NCI-H1694 treated with DMSO at 0.1 percent for 48 hours (cell line): ENCODE results near the gene COQ10B.
"Not testable (repeated sequence)": the region's sequence is repeated elsewhere in the genome, so short reads cannot be mapped to it uniquely, and the experiment has no call there.

Source experiments
- DNase-seq: peaks from one replicate; lab custom pipeline; 2025; lab: John Stamatoyannopoulos, UW

The COQ10B gene

GRCh38 chr2:197453123-197453913, at the start of gene COQ10B:
TSS of gene COQ10B (plus strand) at chr2:197453552. CDS start at chr2:197453561, 9 bp downstream.
- peak; percentile 99 for DNase-seq

- no peak for DNase-seq
These were observed 47.8 kb upstream of the COQ10B start for GRCh38 chr2:197405582-197405981.

GRCh38 chr2:197414039-197414438, 39.3 kb upstream of the COQ10B start:
- no peak for DNase-seq

DNA sequence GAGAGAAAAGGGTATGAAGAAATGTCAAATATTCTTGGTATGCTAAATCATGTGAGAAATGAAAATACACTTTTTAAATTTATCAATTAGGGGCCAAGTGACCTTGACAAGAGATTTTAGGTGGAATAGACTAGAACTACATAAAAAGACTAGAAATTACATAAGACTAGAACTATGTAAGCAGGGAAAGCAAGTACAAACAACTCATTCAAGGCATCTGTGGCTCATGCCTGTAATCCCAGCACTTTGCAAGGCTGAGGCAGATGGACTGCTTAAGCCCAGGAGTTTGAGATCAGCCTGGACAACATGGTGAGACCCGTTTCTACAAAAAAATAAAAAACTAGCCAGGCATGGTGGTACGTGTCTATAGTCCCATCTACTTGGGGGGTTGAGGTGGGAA, 38.8 kb upstream of the COQ10B start:
- DNase-seq = no peak

DNA sequence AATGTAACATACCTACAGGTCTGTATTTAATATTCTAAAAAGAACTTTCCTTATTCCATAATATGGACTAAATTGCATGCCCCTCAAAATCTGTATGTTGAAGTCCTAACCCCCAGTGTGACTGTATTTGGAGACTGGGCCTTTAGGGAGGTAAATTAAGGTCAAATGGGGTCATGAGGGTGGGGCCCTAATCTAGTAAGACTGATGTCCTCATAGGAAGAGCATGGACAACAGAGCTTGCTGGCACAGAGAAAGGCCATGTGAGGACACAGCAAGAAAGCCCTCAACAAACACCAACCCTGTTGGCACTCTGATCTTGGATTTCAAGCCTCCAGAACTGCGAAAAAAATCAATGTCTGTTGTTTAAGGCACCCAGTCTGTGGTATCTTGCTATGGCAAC, 37.1 kb upstream of the COQ10B start:
- DNase-seq = no peak

DNA sequence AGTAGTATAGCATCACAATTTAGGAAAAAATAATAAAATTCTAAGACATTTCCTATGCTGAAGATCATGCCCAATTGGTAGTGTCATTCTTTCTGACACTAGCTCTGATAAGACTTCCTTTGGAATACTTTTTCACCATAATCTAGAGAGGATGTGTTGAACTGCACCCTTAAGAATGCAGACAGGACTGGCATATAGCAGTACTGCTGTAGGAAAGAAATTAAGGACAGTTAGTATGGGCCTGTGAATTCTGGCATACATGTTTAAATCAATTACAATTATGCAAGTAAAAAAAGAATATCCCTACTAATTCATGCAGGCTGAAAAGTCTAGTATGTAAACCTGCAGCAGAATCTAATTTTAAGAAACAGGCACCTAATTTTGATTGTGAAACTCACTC, 33.9 kb upstream of the COQ10B start:
- DNase-seq = no peak

DNA sequence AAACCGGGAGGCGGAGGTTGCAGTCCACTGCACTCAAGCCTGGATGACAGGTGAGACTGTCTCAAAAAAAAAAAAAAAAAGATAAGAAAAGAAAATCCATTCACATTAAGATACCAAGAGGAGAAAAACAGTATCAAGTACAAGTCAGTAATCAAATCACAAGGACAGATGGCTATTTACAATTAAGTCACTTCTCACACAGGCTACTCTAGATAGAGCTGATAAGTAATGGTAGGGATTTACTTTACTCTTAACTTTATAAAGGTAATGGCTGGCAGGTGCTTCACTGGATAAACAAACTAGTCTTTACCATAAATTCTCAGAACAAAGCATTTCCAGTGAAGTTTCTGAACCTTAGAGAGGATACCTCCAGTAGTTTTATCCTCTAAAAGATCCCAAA, 30.0 kb upstream of the COQ10B start:
- no peak for DNase-seq

- no peak for DNase-seq
These were observed 27.8 kb upstream of the COQ10B start for GRCh38 chr2:197425550-197425949.

DNA sequence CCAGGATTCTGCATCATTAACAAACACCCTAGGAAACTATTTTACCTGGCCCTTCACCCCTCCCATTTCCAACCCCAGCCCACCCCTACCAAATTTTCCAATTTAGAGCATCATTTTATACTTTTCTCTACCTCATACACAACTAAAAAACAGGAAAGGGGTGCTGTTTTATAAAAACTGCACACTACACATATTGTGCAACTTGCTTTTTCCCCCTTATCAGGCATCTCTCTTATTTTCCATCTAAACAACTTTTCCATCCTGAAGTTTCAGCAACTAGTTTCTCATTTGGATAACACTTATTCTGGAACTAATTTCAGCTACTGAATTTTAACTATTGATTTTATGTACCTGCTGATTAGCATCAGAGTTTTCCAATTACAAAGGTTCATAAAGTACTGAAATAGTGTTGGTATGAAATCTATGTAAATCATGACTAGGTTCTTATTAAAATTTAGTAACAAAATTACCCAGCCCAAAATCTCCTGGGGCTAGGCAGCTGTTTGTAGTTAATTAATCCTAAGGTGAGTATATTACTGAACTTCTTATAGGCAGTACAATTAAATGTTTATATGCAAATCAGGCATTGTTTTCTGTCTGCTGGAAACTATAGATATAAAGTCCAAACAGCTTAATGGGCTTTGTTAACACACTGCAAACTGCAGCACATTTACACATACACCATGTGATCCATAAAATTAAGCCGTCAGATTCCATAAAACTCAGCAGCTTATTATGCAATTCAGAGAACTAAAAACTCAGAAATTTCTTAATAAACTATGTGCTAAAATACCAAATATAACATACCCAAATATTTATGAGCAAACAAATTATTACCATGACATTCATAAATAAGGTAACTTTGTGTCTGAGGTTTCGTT, 26.4 kb upstream of the COQ10B start:
- no peak for DNase-seq

GRCh38 chr2:197427986-197428385, 25.4 kb upstream of the COQ10B start:
- DNase-seq = no peak

- DNase-seq = no peak
These were observed 21.5 kb upstream of the COQ10B start for GRCh38 chr2:197431858-197432257.

DNA sequence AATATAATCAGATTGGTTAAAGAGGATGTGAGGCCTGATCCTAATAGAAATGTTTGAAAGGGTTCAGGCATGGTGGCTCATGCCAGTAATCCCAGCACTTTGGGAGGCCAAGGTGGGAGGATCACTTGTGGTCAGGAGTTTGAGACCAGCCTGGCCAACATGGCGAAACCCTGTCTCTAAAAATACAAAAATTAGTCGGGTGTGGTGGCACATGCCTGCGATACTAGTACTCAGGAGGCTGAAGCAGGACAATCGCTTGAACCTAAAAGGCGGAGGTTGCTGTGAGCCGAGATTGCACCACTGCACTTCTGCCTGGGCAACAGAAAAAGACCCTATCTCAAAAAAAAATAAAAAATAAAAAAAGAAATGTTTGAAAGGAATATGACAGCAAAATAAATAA, 20.8 kb upstream of the COQ10B start:
- not testable (repeated sequence) for DNase-seq

DNA sequence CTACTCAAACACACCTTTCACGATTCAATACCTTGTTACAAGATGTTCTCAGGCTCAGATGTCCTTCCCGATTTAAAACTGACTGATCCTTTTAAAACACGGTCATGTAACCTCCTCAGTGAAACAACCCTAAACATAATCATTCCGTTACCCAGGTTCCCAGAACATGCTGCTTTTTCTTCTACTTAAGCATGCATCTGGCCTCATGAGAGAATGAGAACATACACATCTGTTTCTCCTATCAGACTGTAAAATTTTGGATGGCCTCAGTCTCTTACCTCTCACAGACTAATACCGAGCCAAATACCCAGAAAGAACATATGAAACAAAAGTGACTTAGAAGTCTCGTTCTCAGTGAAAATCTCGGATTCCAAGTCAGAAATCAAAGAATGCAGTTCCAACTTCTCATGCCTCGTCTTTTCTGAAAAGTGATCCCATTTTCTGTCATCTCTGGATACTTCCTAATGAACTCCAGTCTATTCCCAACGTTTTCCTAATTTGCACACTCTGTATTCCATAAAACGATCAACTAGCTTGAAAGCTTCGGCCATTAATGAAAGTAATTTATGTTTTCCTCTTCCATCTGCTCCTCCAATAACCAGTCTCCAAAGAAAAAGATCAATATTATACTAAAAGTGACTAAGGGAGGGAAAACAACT, 19.4 kb upstream of the COQ10B start:
- DNase-seq = no peak

DNA sequence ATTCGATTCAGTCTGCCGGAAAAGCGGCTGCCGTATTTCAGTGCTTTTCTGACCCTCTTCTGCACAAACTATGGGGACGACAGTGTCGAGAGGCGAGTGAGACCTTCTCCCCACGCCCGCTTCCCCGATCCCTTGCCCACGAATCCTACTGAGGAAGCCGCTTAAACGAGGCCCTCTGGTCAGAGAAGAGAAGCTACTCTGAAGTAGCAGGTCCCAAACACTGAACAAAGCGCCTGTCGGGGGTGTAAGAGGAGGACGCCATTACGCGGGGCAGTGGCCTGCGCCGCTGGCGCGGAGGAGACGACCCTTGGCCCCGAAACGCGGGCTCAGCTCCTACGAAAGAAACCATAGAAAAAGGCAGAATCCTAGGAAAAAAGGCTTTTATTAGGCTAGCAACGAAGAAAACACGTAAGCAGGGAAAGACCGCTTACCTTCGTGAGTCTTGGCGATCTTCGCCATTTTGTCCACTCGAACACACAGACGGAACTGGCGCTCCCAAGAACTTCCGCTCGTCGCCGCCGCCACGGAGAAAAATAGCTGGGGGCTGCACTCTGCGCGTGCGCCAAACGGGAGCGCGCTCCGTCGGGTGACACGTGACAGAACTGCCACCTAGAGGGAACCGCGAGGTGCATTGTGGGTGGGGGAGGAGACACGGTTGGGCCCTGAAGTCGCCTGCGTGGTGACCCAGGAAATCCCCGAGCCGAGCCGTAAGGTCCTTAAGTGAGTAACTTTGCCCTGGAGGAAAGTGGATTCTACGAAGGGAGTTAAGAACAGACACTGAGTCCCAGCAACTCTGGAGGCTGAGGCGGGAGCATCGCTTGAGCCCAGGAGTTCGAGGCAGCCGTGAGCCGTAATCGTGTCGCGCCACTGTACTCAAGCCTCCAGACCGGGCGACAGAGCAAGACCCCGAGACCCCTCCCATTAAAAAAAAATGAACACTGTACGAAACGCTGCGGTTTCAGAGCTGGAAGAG, 18.5 kb upstream of the COQ10B start, which contains the start of gene SF3B1:
Gene SF3B1, minus strand, starts transcription at position 488 of the 973 bp plus-strand sequence. Its CDS starts 29 bp downstream, at position 459.
- DNase-seq = peak; percentile 95

DNA sequence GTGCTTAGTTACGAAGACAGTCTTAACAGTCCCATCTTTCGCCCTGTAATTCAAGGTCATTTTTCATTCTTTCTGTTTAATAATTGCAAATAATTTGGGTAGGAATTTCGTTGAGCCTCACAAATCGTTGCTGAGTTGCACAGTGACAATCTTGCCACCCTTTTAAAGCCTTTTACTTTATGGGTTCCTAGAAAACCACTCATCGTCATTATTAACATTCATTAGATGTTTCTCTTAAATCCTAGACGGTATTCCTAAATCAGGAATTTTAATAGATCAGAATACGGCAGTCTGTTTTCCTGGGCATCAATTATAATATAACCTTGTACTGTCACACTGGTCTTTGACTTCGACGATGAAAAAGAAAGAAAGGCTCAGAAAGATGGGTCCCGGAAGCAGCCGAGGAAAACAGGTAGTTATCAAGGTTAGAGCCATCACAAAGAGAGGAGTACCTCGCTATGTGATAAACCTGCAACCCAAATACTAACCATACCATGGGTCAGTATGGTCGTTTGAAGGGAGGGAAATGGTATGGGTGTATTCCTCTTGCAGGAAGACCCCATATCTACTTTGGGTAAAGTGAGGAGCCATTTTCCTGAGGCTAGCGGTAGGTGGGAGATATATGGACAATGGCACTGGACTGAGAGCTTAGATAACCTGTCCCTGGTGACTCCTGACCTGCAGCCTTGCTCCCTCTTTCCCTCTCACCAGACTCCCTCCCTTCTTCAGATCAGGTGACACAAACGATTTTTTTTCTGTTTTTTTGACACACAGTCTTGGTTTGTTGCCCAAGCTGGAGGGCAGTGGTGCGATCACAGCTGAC, 17.5 kb upstream of the COQ10B start:
- no peak for DNase-seq

- DNase-seq = no peak
These were observed 16.0 kb upstream of the COQ10B start for GRCh38 chr2:197437380-197437779.

DNA sequence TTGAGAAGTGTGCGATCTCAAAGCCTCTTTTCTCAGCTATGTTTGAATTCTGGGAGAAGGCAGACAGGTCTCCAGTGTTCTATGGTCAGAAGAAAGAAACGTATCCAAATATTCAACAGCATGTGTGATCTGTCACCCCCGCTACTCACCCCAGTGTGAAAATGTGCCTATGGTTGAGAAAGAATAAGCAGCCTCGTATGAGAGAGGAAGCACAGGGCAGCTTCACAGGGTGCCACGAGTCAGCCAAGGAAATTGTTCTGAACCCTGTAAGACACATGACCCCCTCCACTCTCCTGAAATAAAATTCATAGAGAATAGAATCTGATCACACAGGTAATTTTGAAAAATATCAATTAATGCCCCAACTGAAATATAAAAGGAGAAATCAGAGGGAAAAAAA, 10.5 kb upstream of the COQ10B start:
- DNase-seq = no peak

- DNase-seq = no peak
These were observed 7.6 kb upstream of the COQ10B start for GRCh38 chr2:197445746-197446145.

DNA sequence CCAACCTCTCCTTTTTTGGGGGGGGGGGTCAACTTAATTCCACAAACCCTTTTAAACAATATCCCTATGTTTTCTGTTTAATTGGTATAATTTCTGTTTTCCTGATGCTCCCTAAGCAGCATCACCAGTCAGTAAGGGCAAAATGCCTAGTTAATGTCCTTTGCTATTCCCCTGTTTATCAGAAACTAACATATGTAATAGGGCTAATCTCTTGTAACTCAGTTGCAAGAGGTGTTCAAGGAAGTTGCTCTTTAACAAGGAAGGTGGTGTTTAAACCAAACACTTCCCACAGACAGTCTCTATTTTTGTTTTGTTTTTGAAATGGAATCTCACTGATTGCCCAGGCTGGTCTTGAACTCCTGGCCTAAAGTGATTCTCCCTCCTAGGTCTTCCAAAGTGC, 6.5 kb upstream of the COQ10B start:
- no peak for DNase-seq

- no peak for DNase-seq
These were observed 2.9 kb upstream of the COQ10B start for GRCh38 chr2:197450465-197450864.
